ENCODE results near the gene MYMK. TPM values are rescaled to one million over a fixed set of nuclear protein-coding genes. Genes with fewer than 3 reads are reported as not detected.
A peak's percentile ranks its signal among the peaks of the same experiment; 100 is the strongest.

Gene MYMK
- total and polyA plus RNA-seq, 2 of the 13 experiments (the other 11 are each of a cell fraction or from before 2014, with no cell fraction given) = not detected

GRCh38 chr9:133506653-133507038 is 18.1 kb downstream of the MYMK start (continued):
- TF ChIP-seq SP1 (IDR thresholded peaks at IDR 0.05) (no peak), SP1 (CRISPR knock-in tag; IDR thresholded peaks at IDR 0.05) (peak; percentile 45; the same call in 1 of the 2 replicates), YY1 (IDR thresholded peaks at IDR 0.05; ENCODE audit: insufficient read depth, insufficient replicate concordance, low read depth, low read length) (peak; percentile 9), ZNF740 (CRISPR knock-in tag; IDR thresholded peaks at IDR 0.05) (0 out of 2 replicates have a peak, but pooled peaks have one; percentile 15), ZNF639 (CRISPR knock-in tag; conservative IDR thresholded peaks at IDR 0.05) (no peak; the same call in 1 of the 2 replicates), HNF4G (IDR thresholded peaks at IDR 0.05; ENCODE audit: borderline replicate concordance, low read depth, low read length) (peak; percentile 34; the same call in 1 of the 2 replicates), HNF4G (CRISPR knock-in tag; IDR thresholded peaks at IDR 0.05; ENCODE audit: borderline replicate concordance, low read depth) (no peak), ZNF768 (CRISPR knock-in tag; IDR thresholded peaks at IDR 0.05) (peak; percentile 28; the same call in 1 of the 2 replicates), SATB2 (CRISPR knock-in tag; IDR thresholded peaks at IDR 0.05) (no peak), MAF1 (CRISPR knock-in tag; IDR thresholded peaks at IDR 0.05; ENCODE audit: borderline replicate concordance) (0 out of 2 replicates have a peak, but pooled peaks have one; percentile 74), THRA (CRISPR knock-in tag; IDR thresholded peaks at IDR 0.05; ENCODE audit: borderline replicate concordance) (peak; percentile 89), STAG1 (CRISPR knock-in tag; IDR thresholded peaks at IDR 0.05) (0 out of 2 replicates have a peak, but pooled peaks have one; percentile 21), ETV5 (CRISPR knock-in tag; IDR thresholded peaks at IDR 0.05; ENCODE audit: borderline replicate concordance) (peak; percentile 61), ARID5B (CRISPR knock-in tag; IDR thresholded peaks at IDR 0.05) (peak; percentile 87), ZNF619 (CRISPR knock-in tag; IDR thresholded peaks at IDR 0.05) (no peak), ZNF232 (CRISPR knock-in tag; IDR thresholded peaks at IDR 0.05; ENCODE audit: borderline replicate concordance) (peak; percentile 92; the same call in 1 of the 2 replicates), ZNF850 (CRISPR knock-in tag; conservative IDR thresholded peaks at IDR 0.05) (no peak), TOPORS (CRISPR knock-in tag; IDR thresholded peaks at IDR 0.05) (0 out of 2 replicates have a peak, but pooled peaks have one; percentile 36), STAT5B (CRISPR knock-in tag; IDR thresholded peaks at IDR 0.05) (no peak), PLSCR1 (CRISPR knock-in tag; IDR thresholded peaks at IDR 0.05; ENCODE audit: borderline replicate concordance) (no peak), CBX5 (CRISPR knock-in tag; IDR thresholded peaks at IDR 0.05; ENCODE audit: borderline replicate concordance) (peak; percentile 13; the same call in 1 of the 2 replicates), CCDC6 (CRISPR knock-in tag; IDR thresholded peaks at IDR 0.05) (peak; percentile 61; the same call in 1 of the 2 replicates), DMAP1 (CRISPR knock-in tag; IDR thresholded peaks at IDR 0.05) (peak; percentile 80), SPEN (CRISPR knock-in tag; IDR thresholded peaks at IDR 0.05; ENCODE audit: low read depth) (peak; percentile 69; the same call in 1 of the 2 replicates), SKI (IDR thresholded peaks at IDR 0.05; ENCODE audit: partially characterized antibody) (peak; percentile 80)
